ENCODE measurements around the gene SMURF1. TPM values are rescaled to one million over a fixed set of nuclear protein-coding genes. Genes with fewer than 3 reads are reported as not detected.

SMURF1 gene
- total RNA-seq, 1 donor from 2014 or later: 30.2 TPM

DNA sequence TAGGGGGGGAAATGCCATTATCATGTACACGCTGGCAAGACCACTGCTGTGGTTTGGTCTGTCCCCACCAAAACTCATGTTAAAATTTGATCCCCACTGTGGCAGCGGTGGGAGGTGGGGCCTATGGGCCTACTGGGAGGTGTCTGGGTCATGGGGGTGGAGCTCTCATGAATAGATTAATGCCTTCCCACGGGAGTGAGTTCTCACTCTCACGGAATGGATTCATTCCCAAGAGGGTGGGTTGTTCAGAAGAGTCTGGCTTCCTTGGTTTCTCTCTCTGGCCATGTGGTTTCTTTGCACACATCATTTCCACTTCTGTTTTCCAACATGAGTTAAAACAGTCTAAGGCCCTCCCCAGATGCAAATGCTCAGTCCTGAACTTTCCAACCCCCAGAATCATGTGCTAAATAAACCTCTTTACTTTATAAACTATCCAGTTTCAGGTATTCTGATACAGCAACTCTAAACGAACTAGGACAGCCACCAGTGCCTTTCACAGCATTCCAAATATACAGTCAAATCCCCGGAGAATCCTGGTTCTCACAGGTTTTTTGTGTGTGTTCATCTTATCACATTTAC, 44.3 kb downstream of the SMURF1 start:
- DNase-seq (ENCODE audit: low spot score): no peak
- Mint-ChIP-seq H3K27ac (ENCODE audit: unreplicated experiment) (peak overlapping the region; percentile 91), H3K27me3 (ENCODE audit: low read depth) (no peaks in the 10 kb centered on the region), H3K4me3 (ENCODE audit: unreplicated experiment) (peak overlapping the region; percentile 29), H3K9me3 (ENCODE audit: low read depth) (peaks cover 17% of the 10 kb centered on the region), H3K4me1 (ENCODE audit: low read depth) (peaks cover 92% of the 10 kb centered on the region), H3K36me3 (ENCODE audit: low read depth) (peaks cover 1% of the 10 kb centered on the region)
- TF ChIP-seq, protein P1, sequence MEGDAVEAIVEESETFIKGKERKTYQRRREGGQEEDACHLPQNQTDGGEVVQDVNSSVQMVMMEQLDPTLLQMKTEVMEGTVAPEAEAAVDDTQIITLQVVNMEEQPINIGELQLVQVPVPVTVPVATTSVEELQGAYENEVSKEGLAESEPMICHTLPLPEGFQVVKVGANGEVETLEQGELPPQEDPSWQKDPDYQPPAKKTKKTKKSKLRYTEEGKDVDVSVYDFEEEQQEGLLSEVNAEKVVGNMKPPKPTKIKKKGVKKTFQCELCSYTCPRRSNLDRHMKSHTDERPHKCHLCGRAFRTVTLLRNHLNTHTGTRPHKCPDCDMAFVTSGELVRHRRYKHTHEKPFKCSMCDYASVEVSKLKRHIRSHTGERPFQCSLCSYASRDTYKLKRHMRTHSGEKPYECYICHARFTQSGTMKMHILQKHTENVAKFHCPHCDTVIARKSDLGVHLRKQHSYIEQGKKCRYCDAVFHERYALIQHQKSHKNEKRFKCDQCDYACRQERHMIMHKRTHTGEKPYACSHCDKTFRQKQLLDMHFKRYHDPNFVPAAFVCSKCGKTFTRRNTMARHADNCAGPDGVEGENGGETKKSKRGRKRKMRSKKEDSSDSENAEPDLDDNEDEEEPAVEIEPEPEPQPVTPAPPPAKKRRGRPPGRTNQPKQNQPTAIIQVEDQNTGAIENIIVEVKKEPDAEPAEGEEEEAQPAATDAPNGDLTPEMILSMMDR (IDR thresholded peaks at IDR 0.05): no peak

DNA sequence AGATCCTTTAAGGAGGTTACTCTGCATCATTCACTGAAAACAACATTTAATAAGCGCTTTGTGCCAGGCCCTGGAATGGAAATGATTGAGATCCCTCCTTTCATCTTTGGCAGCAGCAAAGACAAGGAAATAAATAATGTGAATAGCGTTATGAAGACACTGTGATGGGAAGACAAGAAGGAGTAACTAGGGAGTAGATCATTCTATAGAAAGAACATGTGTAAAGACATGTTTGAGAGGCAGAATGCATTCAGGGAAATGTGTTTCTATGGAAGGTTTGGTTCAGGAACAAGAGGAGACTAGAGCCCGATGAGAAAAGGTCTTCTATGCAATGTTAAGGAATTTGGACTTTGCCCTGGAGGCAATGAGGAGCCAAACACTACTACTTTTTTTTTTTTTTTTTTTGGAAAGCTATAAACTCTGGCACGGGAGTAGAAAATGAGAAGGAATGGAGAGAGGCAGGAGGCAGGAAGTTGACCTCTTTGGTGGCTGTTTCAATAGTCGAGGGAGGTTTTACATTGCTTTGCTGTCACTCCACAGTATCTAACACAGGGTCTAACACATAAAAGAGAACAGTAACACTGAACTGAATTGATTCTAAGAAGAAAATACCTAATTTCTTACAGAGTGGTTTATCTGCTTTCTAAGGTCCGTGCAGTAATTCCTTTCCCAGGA, 44.9 kb downstream of the SMURF1 start:
- Mint-ChIP-seq H3K4me1 (ENCODE audit: low read depth) (peaks cover 92% of the 10 kb centered on the region), H3K9me3 (ENCODE audit: low read depth) (peaks cover 17% of the 10 kb centered on the region), H3K27me3 (ENCODE audit: low read depth) (no peaks in the 10 kb centered on the region), H3K36me3 (ENCODE audit: low read depth) (peaks cover 1% of the 10 kb centered on the region), H3K27ac (ENCODE audit: unreplicated experiment) (peak overlapping the region; percentile 91), H3K4me3 (ENCODE audit: unreplicated experiment) (peak overlapping the region; percentile 29)
- TF ChIP-seq, protein P1 (IDR thresholded peaks at IDR 0.05): peak; percentile 8
- no peak for DNase-seq (ENCODE audit: low spot score)

DNA sequence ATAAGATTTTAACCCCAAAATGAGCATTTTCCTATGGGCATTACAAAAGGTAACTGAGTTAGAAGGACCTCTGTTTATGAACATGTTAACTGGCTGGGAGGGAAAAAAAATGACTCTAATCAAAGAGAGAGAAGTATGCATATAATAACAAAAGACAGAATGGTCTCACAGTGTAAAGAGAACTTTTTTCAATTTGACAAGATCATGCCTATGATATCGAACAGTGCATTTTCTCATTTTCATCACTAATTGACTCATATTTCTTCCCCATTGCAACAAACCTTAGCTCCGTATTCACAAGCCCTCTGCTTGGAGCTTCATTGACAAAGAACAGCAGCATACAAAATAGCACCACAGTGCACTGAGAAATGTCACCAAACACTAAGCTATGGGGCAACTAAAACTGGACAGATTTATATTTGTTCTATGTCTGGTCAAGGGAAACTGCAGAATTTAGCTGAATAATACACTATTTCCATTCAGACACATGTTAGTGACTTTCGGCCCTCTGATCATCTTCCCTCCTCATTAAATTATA, 45.6 kb downstream of the SMURF1 start:
- Mint-ChIP-seq H3K4me1 (ENCODE audit: low read depth) (peaks cover 86% of the 10 kb centered on the region), H3K36me3 (ENCODE audit: low read depth) (peaks cover 1% of the 10 kb centered on the region), H3K27ac (ENCODE audit: unreplicated experiment) (peak overlapping the region; percentile 91), H3K9me3 (ENCODE audit: low read depth) (peaks cover 17% of the 10 kb centered on the region), H3K27me3 (ENCODE audit: low read depth) (no peaks in the 10 kb centered on the region), H3K4me3 (ENCODE audit: unreplicated experiment) (peak overlapping the region; percentile 29)
- no peak for DNase-seq (ENCODE audit: low spot score)
- TF ChIP-seq, protein P1 (IDR thresholded peaks at IDR 0.05): no peak

DNA sequence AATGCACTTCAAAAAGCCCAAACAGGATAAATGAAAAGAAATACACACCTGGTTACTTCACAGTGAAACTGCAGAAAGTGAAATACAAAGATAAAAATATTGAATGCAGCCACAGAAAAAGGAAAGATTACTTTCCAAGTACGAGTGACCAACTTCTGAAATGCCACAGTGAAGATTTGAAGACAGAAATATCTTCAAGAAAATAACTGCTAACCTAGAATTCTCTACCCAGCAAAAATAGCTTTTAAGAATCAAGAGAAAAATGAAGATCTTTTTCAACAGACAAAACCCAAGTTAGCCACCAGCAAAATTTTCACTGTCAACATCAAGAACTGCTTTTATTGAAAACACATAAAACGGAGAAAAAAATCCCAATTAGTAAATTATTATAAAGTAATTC, 46.2 kb downstream of the SMURF1 start:
- Mint-ChIP-seq H3K36me3 (ENCODE audit: low read depth) (peaks cover 1% of the 10 kb centered on the region), H3K27ac (ENCODE audit: unreplicated experiment) (peak overlapping the region; percentile 63), H3K4me1 (ENCODE audit: low read depth) (peaks cover 79% of the 10 kb centered on the region), H3K9me3 (ENCODE audit: low read depth) (peaks cover 17% of the 10 kb centered on the region), H3K4me3 (ENCODE audit: unreplicated experiment) (no peak overlapping the region), H3K27me3 (ENCODE audit: low read depth) (no peaks in the 10 kb centered on the region)
- TF ChIP-seq, protein P1 (IDR thresholded peaks at IDR 0.05): no peak
- DNase-seq (ENCODE audit: low spot score): no peak

DNA sequence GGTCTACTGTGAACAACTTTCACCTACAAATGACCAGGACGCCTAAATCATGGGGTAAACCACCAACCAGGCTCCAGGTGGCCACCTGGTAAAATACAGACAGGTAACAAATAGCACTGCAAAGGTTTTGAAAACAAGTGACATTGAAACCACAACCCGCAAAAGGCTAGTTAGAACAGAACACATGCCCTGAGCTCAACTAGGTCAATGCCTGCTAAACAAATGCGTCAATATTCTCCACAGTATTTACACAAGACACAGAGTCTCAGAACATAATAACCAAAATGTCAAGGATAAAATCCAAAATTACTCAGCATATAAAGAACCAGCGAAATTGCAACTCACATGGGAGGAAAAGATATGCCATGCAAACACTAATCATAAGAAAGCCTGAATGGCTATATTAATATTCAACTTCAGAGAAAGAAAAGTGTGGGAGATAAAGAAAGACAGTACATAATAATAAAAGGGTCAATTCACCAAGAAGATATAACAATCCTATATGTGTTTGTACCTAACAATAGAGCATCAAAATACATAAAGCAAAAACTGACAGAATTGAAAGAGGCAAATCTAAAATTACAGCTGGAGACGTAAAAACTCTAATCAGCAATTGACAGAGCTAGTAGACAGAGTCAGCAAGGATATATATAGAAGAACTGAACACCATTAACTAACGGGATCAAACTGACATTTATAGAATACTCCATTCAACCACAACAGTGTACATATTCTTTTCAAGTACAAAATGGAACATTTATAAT, 47.6 kb downstream of the SMURF1 start:
- Mint-ChIP-seq H3K4me1 (ENCODE audit: low read depth) (peaks cover 79% of the 10 kb centered on the region), H3K27ac (ENCODE audit: unreplicated experiment) (peak overlapping the region; percentile 43), H3K27me3 (ENCODE audit: low read depth) (no peaks in the 10 kb centered on the region), H3K4me3 (ENCODE audit: unreplicated experiment) (no peak overlapping the region), H3K36me3 (ENCODE audit: low read depth) (peaks cover 1% of the 10 kb centered on the region), H3K9me3 (ENCODE audit: low read depth) (peaks cover 17% of the 10 kb centered on the region)
- DNase-seq (ENCODE audit: low spot score): no peak
- TF ChIP-seq, protein P1 (IDR thresholded peaks at IDR 0.05): no peak

All from chondrocyte (in vitro differentiated cells).